OCI-LY3 (cell line): Measurements from ENCODE around the gene BCL7A.

Experiments
- H2AFZ ChIP-seq: fragments of 200-600, 300-600 bp; shearing (Covaris generic); 2 replicates; pipeline ENCODE4 v1.6.0; 2014; ENCODE audit warnings: antibody characterized with exemption, low read depth, low read length
- H3K27ac ChIP-seq: fragments of 200-600, 300-600 bp; sonication (generic); 2 replicates; pipeline ENCODE4 v1.5.1; 2014; ENCODE audit warnings: mild to moderate bottlenecking, low read length, moderate library complexity, mixed read lengths
- H3K27me3 ChIP-seq: fragments of 200-600, 300-600 bp; sonication (generic); 2 replicates; pipeline ENCODE4 v1.6.1; 2014; ENCODE audit warnings: low read depth, low read length, mixed read lengths
- H3K36me3 ChIP-seq: fragments of 200-600, 300-600 bp; sonication (generic); replicated peaks from 2 replicates; pipeline ENCODE3; 2014; ENCODE audit warnings: low read depth, low read length, mixed read lengths
- H3K4me1 ChIP-seq: fragments of 300-600, 200-600 bp; sonication (generic); 2 replicates; pipeline ENCODE4 v1.6.1; 2014; ENCODE audit warnings: low read length, mixed read lengths
- H3K4me2 ChIP-seq: fragments of 200-600, 300-600 bp; sonication (generic); 2 replicates; pipeline ENCODE4 v1.6.1; 2014; ENCODE audit warnings: low read length, mixed read lengths
- H3K4me3 ChIP-seq: fragments of 300-600, 200-600 bp; sonication (generic); 2 replicates; pipeline ENCODE4 v1.5.1; 2014; ENCODE audit warnings: antibody characterized with exemption, mild to moderate bottlenecking, low read length, moderate library complexity
- H3K79me2 ChIP-seq: fragments of 300-600, 200-600 bp; shearing (Covaris generic); 2 replicates; pipeline ENCODE4 v1.6.1; 2014; ENCODE audit warnings: mild to moderate bottlenecking, low read length, mixed read lengths
- H3K9ac ChIP-seq: fragments of 300-600, 200-600 bp; shearing (Covaris generic); 2 replicates; pipeline ENCODE4 v1.6.0; 2014; ENCODE audit warnings: mild to moderate bottlenecking, low read length, moderate library complexity
- H3K9me3 ChIP-seq: fragments of 200-600, 300-600 bp; shearing (Covaris generic); 2 replicates; pipeline ENCODE4 v1.6.1; 2014; ENCODE audit warnings: low read length, mixed read lengths; ENCODE audit not compliant: insufficient read depth
- H4K20me1 ChIP-seq: fragments of 200-600, 300-600 bp; sonication (generic); 2 replicates; pipeline ENCODE4 v1.6.1; 2016; ENCODE audit warnings: low read length, mixed read lengths; ENCODE audit not compliant: insufficient read depth
- EZH2phosphoT487 ChIP-seq: fragments of 200-600 bp; shearing (Covaris generic); IDR thresholded peaks from 2 replicates; pipeline ENCODE4 v1.6.1; 2018; ENCODE audit warnings: antibody characterized with exemption, mixed run types, low read depth
- TF ChIP-seq, protein P1 (sequence below): fragments of 200-600, 300-600 bp; sonication (generic); IDR thresholded peaks from 2 replicates; pipeline ENCODE4 v1.5.1; 2014; ENCODE audit warnings: antibody characterized with exemption, low read length, low read depth

BCL7A gene

DNA sequence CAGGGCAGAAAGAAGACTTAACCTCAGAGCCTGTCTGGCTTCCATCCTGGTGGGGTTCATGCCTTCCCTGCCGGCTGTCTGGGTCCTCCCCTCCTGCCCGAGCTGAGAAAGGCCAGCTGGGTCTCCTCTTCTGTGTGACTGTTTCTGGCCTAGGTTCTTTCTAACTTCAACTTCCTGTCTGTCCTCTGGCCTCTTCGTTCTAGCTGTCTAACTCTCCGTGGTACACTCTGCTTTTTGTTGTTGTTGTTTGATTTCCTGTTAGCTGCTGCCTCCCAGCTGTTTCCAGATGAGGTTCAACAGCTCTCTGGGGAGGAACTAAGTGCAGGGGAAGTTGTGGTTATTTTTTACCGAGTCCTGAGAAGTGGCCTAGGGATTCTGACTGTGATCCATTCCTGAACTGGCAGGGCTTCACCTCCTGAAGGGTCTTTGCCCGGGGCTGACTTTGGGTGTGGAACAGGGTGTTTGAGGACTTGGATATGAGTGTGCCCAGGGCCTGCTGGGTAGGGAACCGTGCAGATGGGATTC is 60.1 kb downstream of the BCL7A start:
- H3K4me3 ChIP-seq = peak overlapping the region; percentile 37
- no peak overlapping the region for H3K9ac ChIP-seq

DNA sequence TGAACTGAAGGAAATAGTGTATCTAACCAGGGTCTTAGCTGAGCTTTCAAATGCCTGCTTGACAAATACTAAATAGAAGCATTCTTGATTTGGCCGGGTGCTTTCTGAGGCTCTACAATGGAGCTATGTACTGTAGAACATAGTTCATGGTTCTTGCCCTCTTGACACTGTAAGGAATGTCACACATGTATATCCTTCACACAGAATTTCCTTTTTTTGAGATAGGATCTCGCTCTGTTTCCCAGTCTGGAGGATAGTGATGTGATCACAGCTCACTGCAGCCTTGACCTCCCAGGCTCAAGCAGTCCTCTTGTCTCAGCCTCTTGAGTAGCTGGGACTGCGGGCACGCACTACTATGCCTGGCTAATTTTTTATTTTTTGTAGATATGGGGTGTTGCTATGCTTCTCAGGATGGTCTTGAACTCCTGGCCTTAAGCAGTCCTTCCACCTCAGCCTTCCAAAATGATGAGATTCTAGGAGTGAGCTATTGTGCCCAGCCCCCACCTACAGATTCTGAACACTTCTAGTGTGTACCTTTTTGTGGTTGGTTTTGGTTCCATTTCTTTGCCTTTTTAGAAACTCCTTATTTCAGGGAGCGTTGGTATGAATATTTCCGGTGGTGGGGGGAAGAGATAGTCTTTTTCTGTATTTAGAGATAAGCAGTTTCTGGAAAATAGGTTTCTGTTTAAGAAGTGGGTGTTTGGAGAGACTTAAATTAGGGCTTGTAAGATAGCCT is 61.1 kb downstream of the BCL7A start:
- no peaks in the 10 kb centered on the region for H3K9me3 ChIP-seq
- H3K79me2 ChIP-seq = peaks cover 80% of the 10 kb centered on the region
- peaks cover 49% of the 10 kb centered on the region for H3K4me1 ChIP-seq
- H3K9ac ChIP-seq = no peak overlapping the region
- peaks cover 17% of the 10 kb centered on the region for H3K36me3 ChIP-seq
- H3K27ac ChIP-seq = no peak overlapping the region
- H3K4me2 ChIP-seq = peak overlapping the region; percentile 98
- no peaks in the 10 kb centered on the region for H3K27me3 ChIP-seq
- H2AFZ ChIP-seq = no peak overlapping the region
- H3K4me3 ChIP-seq = peak overlapping the region; percentile 58
- TF ChIP-seq EZH2phosphoT487 = no peak
- TF ChIP-seq, protein P1, sequence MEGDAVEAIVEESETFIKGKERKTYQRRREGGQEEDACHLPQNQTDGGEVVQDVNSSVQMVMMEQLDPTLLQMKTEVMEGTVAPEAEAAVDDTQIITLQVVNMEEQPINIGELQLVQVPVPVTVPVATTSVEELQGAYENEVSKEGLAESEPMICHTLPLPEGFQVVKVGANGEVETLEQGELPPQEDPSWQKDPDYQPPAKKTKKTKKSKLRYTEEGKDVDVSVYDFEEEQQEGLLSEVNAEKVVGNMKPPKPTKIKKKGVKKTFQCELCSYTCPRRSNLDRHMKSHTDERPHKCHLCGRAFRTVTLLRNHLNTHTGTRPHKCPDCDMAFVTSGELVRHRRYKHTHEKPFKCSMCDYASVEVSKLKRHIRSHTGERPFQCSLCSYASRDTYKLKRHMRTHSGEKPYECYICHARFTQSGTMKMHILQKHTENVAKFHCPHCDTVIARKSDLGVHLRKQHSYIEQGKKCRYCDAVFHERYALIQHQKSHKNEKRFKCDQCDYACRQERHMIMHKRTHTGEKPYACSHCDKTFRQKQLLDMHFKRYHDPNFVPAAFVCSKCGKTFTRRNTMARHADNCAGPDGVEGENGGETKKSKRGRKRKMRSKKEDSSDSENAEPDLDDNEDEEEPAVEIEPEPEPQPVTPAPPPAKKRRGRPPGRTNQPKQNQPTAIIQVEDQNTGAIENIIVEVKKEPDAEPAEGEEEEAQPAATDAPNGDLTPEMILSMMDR = no peak
- H4K20me1 ChIP-seq = peaks cover 49% of the 10 kb centered on the region

More for the DNA sequence above, 60.1 kb downstream of the BCL7A start:
- Histone ChIP-seq H4K20me1 (peaks cover 48% of the 10 kb centered on the region), H3K9me3 (no peaks in the 10 kb centered on the region), H3K27ac (no peak overlapping the region), H3K27me3 (no peaks in the 10 kb centered on the region), H2AFZ (no peak overlapping the region), H3K36me3 (peaks cover 17% of the 10 kb centered on the region), H3K4me2 (peak overlapping the region; percentile 98), H3K79me2 (peaks cover 75% of the 10 kb centered on the region), H3K4me1 (peaks cover 60% of the 10 kb centered on the region)
- TF ChIP-seq, protein P1 = no peak
- no peak for TF ChIP-seq EZH2phosphoT487

DNA sequence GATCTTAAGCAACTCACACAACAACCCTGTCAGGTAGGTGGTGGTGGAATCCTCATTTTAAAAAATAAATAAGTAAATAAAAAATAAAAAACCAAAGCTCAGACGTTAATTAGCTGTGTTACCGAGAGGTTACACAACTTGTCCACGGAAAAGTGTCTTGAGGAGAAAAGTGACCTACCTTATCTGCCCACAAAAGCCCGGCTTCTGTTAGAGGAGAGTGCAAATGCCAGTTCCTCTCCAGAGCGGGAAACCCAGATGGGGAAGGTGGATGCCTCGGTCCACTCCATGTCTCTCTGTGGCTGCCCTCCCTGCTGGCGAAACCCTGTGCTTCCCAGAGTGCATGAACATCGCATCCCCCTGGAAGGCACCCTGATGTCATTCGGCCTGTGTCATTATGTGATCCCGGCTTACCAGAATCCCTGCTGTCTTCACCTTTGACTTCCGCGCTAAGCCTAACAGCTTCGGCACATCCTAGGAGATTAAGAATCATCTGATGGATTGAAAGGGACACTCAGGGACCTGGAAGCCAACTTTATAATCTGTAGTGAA is 63.2 kb downstream of the BCL7A start:
- Histone ChIP-seq H3K4me1 (peaks cover 42% of the 10 kb centered on the region), H3K4me3 (no peak overlapping the region), H3K36me3 (peaks cover 25% of the 10 kb centered on the region), H3K27ac (no peak overlapping the region), H3K9ac (no peak overlapping the region), H3K4me2 (no peak overlapping the region), H4K20me1 (peaks cover 52% of the 10 kb centered on the region), H3K27me3 (no peaks in the 10 kb centered on the region), H2AFZ (no peak overlapping the region), H3K79me2 (peaks cover 80% of the 10 kb centered on the region), H3K9me3 (no peaks in the 10 kb centered on the region)
- TF ChIP-seq EZH2phosphoT487 = no peak
- TF ChIP-seq, protein P1 = no peak

DNA sequence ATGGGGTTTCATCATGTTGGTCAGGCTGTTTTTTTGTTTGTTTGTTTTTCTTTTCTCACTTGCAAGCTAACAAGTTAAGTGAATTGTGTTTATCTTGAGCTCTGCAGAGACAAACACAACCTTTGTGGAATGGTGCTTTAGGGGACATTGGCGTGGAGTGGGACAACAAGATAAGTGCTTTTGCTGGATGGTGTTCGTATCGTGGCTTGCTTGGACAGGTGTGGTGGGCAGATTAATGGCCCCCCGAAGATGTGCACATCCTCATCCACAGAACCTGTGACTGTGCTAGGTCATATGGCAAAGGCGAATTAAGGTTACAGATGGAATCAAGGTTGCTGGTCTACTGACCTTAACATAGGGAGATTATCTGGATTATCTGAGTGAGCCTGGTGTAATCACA is 63.9 kb downstream of the BCL7A start:
- H4K20me1 ChIP-seq = peaks cover 45% of the 10 kb centered on the region
- TF ChIP-seq, protein P1 = no peak
- TF ChIP-seq EZH2phosphoT487 = no peak
- peaks cover 35% of the 10 kb centered on the region for H3K4me1 ChIP-seq
- H3K36me3 ChIP-seq = peaks cover 26% of the 10 kb centered on the region
- H3K79me2 ChIP-seq = peaks cover 74% of the 10 kb centered on the region
- no peak overlapping the region for H3K27ac ChIP-seq
- no peak overlapping the region for H3K4me3 ChIP-seq
- H3K9me3 ChIP-seq = no peaks in the 10 kb centered on the region
- H2AFZ ChIP-seq = no peak overlapping the region
- no peaks in the 10 kb centered on the region for H3K27me3 ChIP-seq
- no peak overlapping the region for H3K4me2 ChIP-seq
- H3K9ac ChIP-seq = no peak overlapping the region
